ENCODE measurements around the gene NCAPD3.

GRCh38 chr11:134205729-134206128 lies 18.0 kb downstream of the NCAPD3 start:
- TF ChIP-seq POLR2AphosphoS5 (IDR thresholded peaks at IDR 0.05; ENCODE audit: insufficient read depth, low read depth, low read length): no peak
- no peak for TF ChIP-seq CTCF (IDR thresholded peaks at IDR 0.05; ENCODE audit: extremely low read depth in 1 of 2, insufficient read depth in 1 of 2, low read depth in 1 of 2, low read length in 2 of 2)
- TF ChIP-seq POLR2A (IDR thresholded peaks at IDR 0.05; ENCODE audit: low read depth, low read length): no peak
- no peak for TF ChIP-seq EZH2 (IDR thresholded peaks at IDR 0.05; ENCODE audit: borderline replicate concordance, low read depth, low read length, severe bottlenecking)
- no peak for TF ChIP-seq MAX (IDR thresholded peaks at IDR 0.05; ENCODE audit: insufficient read depth, insufficient read length)
- no peak for TF ChIP-seq JUN (IDR thresholded peaks at IDR 0.05; ENCODE audit: borderline replicate concordance, insufficient read depth, insufficient read length, low read depth)
- TF ChIP-seq MYC (IDR thresholded peaks at IDR 0.05; ENCODE audit: low read depth, low read length): no peak
- TF ChIP-seq GATA2 (IDR thresholded peaks at IDR 0.05; ENCODE audit: insufficient read depth, insufficient read length, low read depth, low read length): no peak
